ENCODE measurements around the gene SH3YL1.
A peak's percentile ranks its signal among the peaks of the same experiment; 100 is the strongest.

SH3YL1 gene

GRCh38 chr2:233030-233429 lies 30.8 kb downstream of the SH3YL1 start:
- Histone ChIP-seq H3K27ac (ENCODE audit: low read depth, low read length) (no peak overlapping the region), H3K79me2 (ENCODE audit: control insufficient read depth, insufficient read depth, low read length) (no peaks in the 10 kb centered on the region), H3K27me3 (ENCODE audit: insufficient read depth, low read length, poor library complexity) (no peaks in the 10 kb centered on the region), H2BK15ac (replicated peaks; ENCODE audit: low read depth) (no peak overlapping the region), H3K23ac (ENCODE audit: low read length) (no peak overlapping the region), H2BK120ac (ENCODE audit: low read depth, low read length) (no peak overlapping the region), H3K4me1 (ENCODE audit: control insufficient read depth, low read depth, low read length) (no peaks in the 10 kb centered on the region), H3K79me1 (ENCODE audit: low read length) (no peaks in the 10 kb centered on the region), H3K56ac (ENCODE audit: low read length) (no peak overlapping the region), H3K4ac (ENCODE audit: low read depth, low read length) (no peak overlapping the region), H3K4me2 (ENCODE audit: low read length) (no peak overlapping the region), H2BK5ac (ENCODE audit: low read length) (no peak overlapping the region), H2AK5ac (ENCODE audit: low read length) (no peak overlapping the region), H3K36me3 (ENCODE audit: control insufficient read depth, insufficient read depth, low read length) (no peaks in the 10 kb centered on the region), H3K9ac (ENCODE audit: low read length) (no peak overlapping the region), H3K4me3 (ENCODE audit: low read length) (no peak overlapping the region), H4K5ac (ENCODE audit: low read length) (no peak overlapping the region), H4K8ac (ENCODE audit: low read depth, low read length) (no peak overlapping the region), H3K18ac (ENCODE audit: low read length) (no peak overlapping the region)
- DNase-seq = peak; percentile 29
- WGBS (ENCODE audit: extremely low coverage, insufficient coverage, low lambda C conversion rate) = no CpG with 5 or more reads among the region's 7 CpGs

- H3K79me2 ChIP-seq (ENCODE audit: control insufficient read depth, insufficient read depth, low read length) = no peaks in the 10 kb centered on the region
- H3K18ac ChIP-seq (ENCODE audit: low read length) = no peak overlapping the region
- no peak overlapping the region for H4K5ac ChIP-seq (ENCODE audit: low read length)
- no peak for DNase-seq
- H2AK5ac ChIP-seq (ENCODE audit: low read length) = no peak overlapping the region
- WGBS (ENCODE audit: extremely low coverage, insufficient coverage, low lambda C conversion rate) = no CpG with 5 or more reads among the region's 9 CpGs
- H3K27ac ChIP-seq (ENCODE audit: low read depth, low read length) = no peak overlapping the region
- H3K4me3 ChIP-seq (ENCODE audit: low read length) = no peak overlapping the region
- H3K9ac ChIP-seq (ENCODE audit: low read length) = no peak overlapping the region
- H2BK15ac ChIP-seq (replicated peaks; ENCODE audit: low read depth) = no peak overlapping the region
- no peaks in the 10 kb centered on the region for H3K27me3 ChIP-seq (ENCODE audit: insufficient read depth, low read length, poor library complexity)
- H3K4me1 ChIP-seq (ENCODE audit: control insufficient read depth, low read depth, low read length) = no peaks in the 10 kb centered on the region
- H3K4ac ChIP-seq (ENCODE audit: low read depth, low read length) = no peak overlapping the region
- H3K4me2 ChIP-seq (ENCODE audit: low read length) = no peak overlapping the region
- H3K23ac ChIP-seq (ENCODE audit: low read length) = no peak overlapping the region
- no peaks in the 10 kb centered on the region for H3K36me3 ChIP-seq (ENCODE audit: control insufficient read depth, insufficient read depth, low read length)
- H2BK5ac ChIP-seq (ENCODE audit: low read length) = no peak overlapping the region
- H4K8ac ChIP-seq (ENCODE audit: low read depth, low read length) = no peak overlapping the region
- no peak overlapping the region for H3K56ac ChIP-seq (ENCODE audit: low read length)
- no peaks in the 10 kb centered on the region for H3K79me1 ChIP-seq (ENCODE audit: low read length)
- no peak overlapping the region for H2BK120ac ChIP-seq (ENCODE audit: low read depth, low read length)
Observed at GRCh38 chr2:231521-232185, 32.2 kb downstream of the SH3YL1 start.

GRCh38 chr2:228518-229278 lies 35.1 kb downstream of the SH3YL1 start:
- WGBS (ENCODE audit: extremely low coverage, insufficient coverage, low lambda C conversion rate) = no CpG with 5 or more reads among the region's 8 CpGs
- no peak overlapping the region for H3K23ac ChIP-seq (ENCODE audit: low read length)
- H3K9ac ChIP-seq (ENCODE audit: low read length) = no peak overlapping the region
- no peak overlapping the region for H3K56ac ChIP-seq (ENCODE audit: low read length)
- no peak overlapping the region for H2BK15ac ChIP-seq (replicated peaks; ENCODE audit: low read depth)
- no peak overlapping the region for H3K27ac ChIP-seq (ENCODE audit: low read depth, low read length)
- H2BK120ac ChIP-seq (ENCODE audit: low read depth, low read length) = no peak overlapping the region
- H4K5ac ChIP-seq (ENCODE audit: low read length) = no peak overlapping the region
- H3K4me3 ChIP-seq (ENCODE audit: low read length) = no peak overlapping the region
- H4K8ac ChIP-seq (ENCODE audit: low read depth, low read length) = no peak overlapping the region
- H3K4ac ChIP-seq (ENCODE audit: low read depth, low read length) = no peak overlapping the region
- no peaks in the 10 kb centered on the region for H3K36me3 ChIP-seq (ENCODE audit: control insufficient read depth, insufficient read depth, low read length)
- no peaks in the 10 kb centered on the region for H3K79me2 ChIP-seq (ENCODE audit: control insufficient read depth, insufficient read depth, low read length)
- no peak overlapping the region for H3K18ac ChIP-seq (ENCODE audit: low read length)
- H3K79me1 ChIP-seq (ENCODE audit: low read length) = no peaks in the 10 kb centered on the region
- no peak for DNase-seq
- no peak overlapping the region for H3K4me2 ChIP-seq (ENCODE audit: low read length)
- no peaks in the 10 kb centered on the region for H3K4me1 ChIP-seq (ENCODE audit: control insufficient read depth, low read depth, low read length)
- no peak overlapping the region for H2BK5ac ChIP-seq (ENCODE audit: low read length)
- H2AK5ac ChIP-seq (ENCODE audit: low read length) = no peak overlapping the region
- no peaks in the 10 kb centered on the region for H3K27me3 ChIP-seq (ENCODE audit: insufficient read depth, low read length, poor library complexity)

- no CpG with 5 or more reads among the region's 9 CpGs for WGBS (ENCODE audit: extremely low coverage, insufficient coverage, low lambda C conversion rate)
- no peak overlapping the region for H3K56ac ChIP-seq (ENCODE audit: low read length)
- no peak overlapping the region for H4K8ac ChIP-seq (ENCODE audit: low read depth, low read length)
- H3K36me3 ChIP-seq (ENCODE audit: control insufficient read depth, insufficient read depth, low read length) = no peaks in the 10 kb centered on the region
- H2BK120ac ChIP-seq (ENCODE audit: low read depth, low read length) = no peak overlapping the region
- no peaks in the 10 kb centered on the region for H3K4me1 ChIP-seq (ENCODE audit: control insufficient read depth, low read depth, low read length)
- H3K4me3 ChIP-seq (ENCODE audit: low read length) = no peak overlapping the region
- no peak overlapping the region for H2AK5ac ChIP-seq (ENCODE audit: low read length)
- H3K79me1 ChIP-seq (ENCODE audit: low read length) = no peaks in the 10 kb centered on the region
- H3K18ac ChIP-seq (ENCODE audit: low read length) = no peak overlapping the region
- H2BK15ac ChIP-seq (replicated peaks; ENCODE audit: low read depth) = no peak overlapping the region
- no peak overlapping the region for H3K9ac ChIP-seq (ENCODE audit: low read length)
- H2BK5ac ChIP-seq (ENCODE audit: low read length) = no peak overlapping the region
- no peak overlapping the region for H3K27ac ChIP-seq (ENCODE audit: low read depth, low read length)
- DNase-seq = no peak
- H3K79me2 ChIP-seq (ENCODE audit: control insufficient read depth, insufficient read depth, low read length) = no peaks in the 10 kb centered on the region
- H3K27me3 ChIP-seq (ENCODE audit: insufficient read depth, low read length, poor library complexity) = no peaks in the 10 kb centered on the region
- H3K4ac ChIP-seq (ENCODE audit: low read depth, low read length) = no peak overlapping the region
- no peak overlapping the region for H3K4me2 ChIP-seq (ENCODE audit: low read length)
- no peak overlapping the region for H4K5ac ChIP-seq (ENCODE audit: low read length)
- no peak overlapping the region for H3K23ac ChIP-seq (ENCODE audit: low read length)
Observed at GRCh38 chr2:228115-228514, 35.7 kb downstream of the SH3YL1 start.

- no peak overlapping the region for H2AK5ac ChIP-seq (ENCODE audit: low read length)
- H3K36me3 ChIP-seq (ENCODE audit: control insufficient read depth, insufficient read depth, low read length) = no peaks in the 10 kb centered on the region
- H3K4me3 ChIP-seq (ENCODE audit: low read length) = no peak overlapping the region
- H3K4ac ChIP-seq (ENCODE audit: low read depth, low read length) = no peak overlapping the region
- no peaks in the 10 kb centered on the region for H3K79me2 ChIP-seq (ENCODE audit: control insufficient read depth, insufficient read depth, low read length)
- no peak overlapping the region for H3K56ac ChIP-seq (ENCODE audit: low read length)
- no peak overlapping the region for H3K18ac ChIP-seq (ENCODE audit: low read length)
- no peaks in the 10 kb centered on the region for H3K27me3 ChIP-seq (ENCODE audit: insufficient read depth, low read length, poor library complexity)
- H4K8ac ChIP-seq (ENCODE audit: low read depth, low read length) = no peak overlapping the region
- no peak overlapping the region for H2BK120ac ChIP-seq (ENCODE audit: low read depth, low read length)
- H3K9ac ChIP-seq (ENCODE audit: low read length) = no peak overlapping the region
- DNase-seq = no peak
- no peak overlapping the region for H3K23ac ChIP-seq (ENCODE audit: low read length)
- H3K4me1 ChIP-seq (ENCODE audit: control insufficient read depth, low read depth, low read length) = no peaks in the 10 kb centered on the region
- H3K4me2 ChIP-seq (ENCODE audit: low read length) = no peak overlapping the region
- no CpG with 5 or more reads among the region's 6 CpGs for WGBS (ENCODE audit: extremely low coverage, insufficient coverage, low lambda C conversion rate)
- no peak overlapping the region for H3K27ac ChIP-seq (ENCODE audit: low read depth, low read length)
- H3K79me1 ChIP-seq (ENCODE audit: low read length) = no peaks in the 10 kb centered on the region
- H4K5ac ChIP-seq (ENCODE audit: low read length) = no peak overlapping the region
- no peak overlapping the region for H2BK5ac ChIP-seq (ENCODE audit: low read length)
- no peak overlapping the region for H2BK15ac ChIP-seq (replicated peaks; ENCODE audit: low read depth)
Observed at GRCh38 chr2:223971-224760, 39.7 kb downstream of the SH3YL1 start.
